Hepatic stellate cell (primary cell): ENCODE results near the gene PRDM16.

Source experiments
- DNase-seq: peaks from one replicate; pipeline ENCODE4 v3.0.0; 2011; ENCODE audit warnings: low spot score

Gene PRDM16

GRCh38 chr1:3432306-3432705 is 363.3 kb downstream of the PRDM16 start:
- no peak for DNase-seq

GRCh38 chr1:3433076-3433475 is 364.1 kb downstream of the PRDM16 start:
- no peak for DNase-seq

- DNase-seq, result no peak
These were observed 364.8 kb downstream of the PRDM16 start for GRCh38 chr1:3433596-3434320.

GRCh38 chr1:3434406-3435110 is 365.6 kb downstream of the PRDM16 start:
- DNase-seq, result no peak

GRCh38 chr1:3435666-3436065 is 366.7 kb downstream of the PRDM16 start:
- no peak for DNase-seq

- DNase-seq, result no peak
These were observed 367.4 kb downstream of the PRDM16 start for GRCh38 chr1:3436451-3436850.

- DNase-seq, result no peak
These were observed 367.9 kb downstream of the PRDM16 start for GRCh38 chr1:3436901-3437300.

GRCh38 chr1:3438661-3439180 is 369.7 kb downstream of the PRDM16 start:
- no peak for DNase-seq

- DNase-seq, result no peak
These were observed 370.6 kb downstream of the PRDM16 start for GRCh38 chr1:3439346-3440299.

GRCh38 chr1:3440300-3440681 is 371.3 kb downstream of the PRDM16 start:
- DNase-seq, result no peak

GRCh38 chr1:3440711-3441409 is 371.9 kb downstream of the PRDM16 start:
- no peak for DNase-seq

GRCh38 chr1:3441410-3441847 is 372.4 kb downstream of the PRDM16 start:
- no peak for DNase-seq

- DNase-seq, result no peak
These were observed 372.9 kb downstream of the PRDM16 start for GRCh38 chr1:3441880-3442279.

GRCh38 chr1:3442331-3442730 is 373.3 kb downstream of the PRDM16 start:
- DNase-seq, result no peak

GRCh38 chr1:3442901-3443300 is 373.9 kb downstream of the PRDM16 start:
- DNase-seq, result no peak

- no peak for DNase-seq
These were observed 374.8 kb downstream of the PRDM16 start for GRCh38 chr1:3443807-3444206.

- DNase-seq, result no peak
These were observed 375.3 kb downstream of the PRDM16 start for GRCh38 chr1:3444298-3444697.

GRCh38 chr1:3444736-3445135 is 375.7 kb downstream of the PRDM16 start:
- DNase-seq, result no peak

- no peak for DNase-seq
These were observed 381.3 kb downstream of the PRDM16 start for GRCh38 chr1:3450202-3450863.

- DNase-seq, result no peak
These were observed 382.0 kb downstream of the PRDM16 start for GRCh38 chr1:3450983-3451382.
